Neural cell (in vitro differentiated cells): ENCODE measurements around the gene IQCH. TPM values are rescaled to one million over a fixed set of nuclear protein-coding genes. Genes with fewer than 3 reads are reported as not detected.

Source experiments
- H2AFZ ChIP-seq: fragments of 200-600, 300-800 bp; sonication (generic), shearing (Covaris generic); 2 replicates; pipeline ENCODE4 v1.6.0; 2014; ENCODE audit warnings: low read depth, mild to moderate bottlenecking, antibody characterized with exemption, low read length, moderate library complexity
- H3F3A ChIP-seq: fragments of 200-600 bp; shearing (Covaris generic); 2 replicates; pipeline ENCODE4 v1.6.1; 2016; ENCODE audit warnings: mild to moderate bottlenecking, moderate library complexity, mixed read lengths, antibody characterized with exemption, low read length; ENCODE audit not compliant: insufficient read depth, poor library complexity, severe bottlenecking
- H3K27ac ChIP-seq: fragments of 200-600, 300-800 bp; sonication (generic), shearing (Covaris generic); 2 replicates; pipeline ENCODE4 v1.5.1; 2014; ENCODE audit warnings: mild to moderate bottlenecking, low read length, moderate library complexity
- H3K27me3 ChIP-seq: fragments of 300-800, 200-600 bp; sonication (generic), shearing (Covaris generic); 2 replicates; pipeline ENCODE4 v1.6.0; 2014; ENCODE audit warnings: mild to moderate bottlenecking, low read depth, low read length, moderate library complexity; ENCODE audit not compliant: insufficient read depth
- H3K36me3 ChIP-seq: fragments of 300-800, 200-600 bp; sonication (generic), shearing (Covaris generic); 2 replicates; pipeline ENCODE4 v1.5.1; 2014; ENCODE audit warnings: mild to moderate bottlenecking, antibody characterized with exemption, low read length, moderate library complexity; ENCODE audit not compliant: insufficient read depth
- H3K4me2 ChIP-seq: fragments of 300-800, 200-600 bp; sonication (generic), shearing (Covaris generic); 2 replicates; pipeline ENCODE4 v1.6.0; 2014; ENCODE audit warnings: mild to moderate bottlenecking, low read length
- H3K4me3 ChIP-seq: fragments of 300-800, 200-600 bp; sonication (generic), shearing (Covaris generic); 2 replicates; pipeline ENCODE4 v1.5.1; 2014; ENCODE audit warnings: mild to moderate bottlenecking, low read length, moderate library complexity
- H3K79me2 ChIP-seq: fragments of 200-600 bp; shearing (Covaris generic); replicated peaks from 2 replicates; pipeline ENCODE4 v1.6.0; 2014; ENCODE audit warnings: mild to moderate bottlenecking, low read length, moderate library complexity; ENCODE audit not compliant: insufficient read depth
- H3K9ac ChIP-seq: fragments of 300-800, 200-600 bp; sonication (generic), shearing (Covaris generic); 2 replicates; pipeline ENCODE4 v1.6.1; 2016; ENCODE audit warnings: mild to moderate bottlenecking, low read length, mixed read lengths
- H3K9me2 ChIP-seq: fragments of 200-600 bp; shearing (Covaris generic); 2 replicates; pipeline ENCODE4 v1.6.1; 2016; ENCODE audit warnings: mild to moderate bottlenecking, low read length, mixed read lengths; ENCODE audit not compliant: insufficient read depth
- H3K9me3 ChIP-seq: fragments of 200-600, 300-800 bp; sonication (generic), shearing (Covaris generic); 2 replicates; pipeline ENCODE4 v1.6.1; 2016; ENCODE audit warnings: mild to moderate bottlenecking, mixed run types, low read length, moderate library complexity, mixed read lengths
- H4K20me1 ChIP-seq: fragments of 200-600 bp; shearing (Covaris generic); 2 replicates; pipeline ENCODE4 v1.6.1; 2016; ENCODE audit warnings: mild to moderate bottlenecking, mixed run types; ENCODE audit not compliant: insufficient read depth
- EP300 ChIP-seq: fragments of 450-650 bp; conservative IDR thresholded peaks from 2 replicates; pipeline ENCODE4 v1.6.1; 2014; ENCODE audit warnings: antibody characterized with exemption, mild to moderate bottlenecking, moderate library complexity; ENCODE audit not compliant: poor library complexity, severe bottlenecking
- EZH2 ChIP-seq: fragments of 200-600, 300-800 bp; shearing (Covaris generic), sonication (generic); IDR thresholded peaks from 2 replicates; pipeline ENCODE4 v1.6.1; 2014; ENCODE audit warnings: antibody characterized with exemption, low read length, borderline replicate concordance, mild to moderate bottlenecking; ENCODE audit not compliant: insufficient read depth, poor library complexity, severe bottlenecking
- MXI1 ChIP-seq: fragments of 450-650 bp; conservative IDR thresholded peaks from 2 replicates; pipeline ENCODE4 v1.6.1; 2014; ENCODE audit warnings: antibody characterized with exemption, mild to moderate bottlenecking; ENCODE audit not compliant: poor library complexity, severe bottlenecking
- POLR2AphosphoS5 ChIP-seq: IDR thresholded peaks from 2 replicates; pipeline ENCODE4 v1.6.1; 2012
- RAD21 ChIP-seq: fragments of 450-650 bp; conservative IDR thresholded peaks from 2 replicates; pipeline ENCODE4 v1.6.1; 2014; ENCODE audit warnings: antibody characterized with exemption, mild to moderate bottlenecking, moderate library complexity
- REST ChIP-seq: IDR thresholded peaks from 2 replicates; pipeline ENCODE4 v1.6.1; 2012; ENCODE audit warnings: borderline replicate concordance
- SMC3 ChIP-seq: fragments of 450-650 bp; conservative IDR thresholded peaks from 2 replicates; pipeline ENCODE4 v1.6.1; 2014; ENCODE audit warnings: antibody characterized with exemption, mild to moderate bottlenecking, moderate library complexity; ENCODE audit not compliant: poor library complexity
- TAF1 ChIP-seq: IDR thresholded peaks from 2 replicates; pipeline ENCODE4 v1.6.1; 2012; ENCODE audit warnings: low read depth
- polyA plus RNA-seq: library from polyadenylated mRNA; depleted of rRNA; stranded (reverse); fragments of >200 nt; gene quantifications from 2 replicates; pipeline ENCODE4 v1.2.3, GENCODE V29; 2014
- TF ChIP-seq, protein P1 (sequence below): fragments of 450-650 bp; IDR thresholded peaks from 2 replicates; pipeline ENCODE4 v1.5.1; 2014; ENCODE audit warnings: antibody characterized with exemption, mild to moderate bottlenecking, moderate library complexity; ENCODE audit not compliant: poor library complexity, severe bottlenecking

Gene IQCH
- polyA plus RNA-seq, 1 donor from 2014 or later: 2.8 TPM

GRCh38 chr15:67259379-67259778 lies 4.8 kb downstream of the IQCH start:
- Histone ChIP-seq H3K27ac (no peak overlapping the region), H3K9ac (no peak overlapping the region), H2AFZ (no peak overlapping the region), H3K9me3 (no peaks in the 10 kb centered on the region), H3K36me3 (no peaks in the 10 kb centered on the region), H4K20me1 (no peaks in the 10 kb centered on the region), H3K4me3 (no peak overlapping the region), H3K79me2 (no peaks in the 10 kb centered on the region), H3K4me2 (no peak overlapping the region), H3K9me2 (no peaks in the 10 kb centered on the region), H3F3A (no peaks in the 10 kb centered on the region), H3K27me3 (no peaks in the 10 kb centered on the region)
- TF ChIP-seq REST (no peak), EZH2 (no peak), EP300 (no peak), RAD21 (no peak), TAF1 (no peak), SMC3 (no peak), MXI1 (no peak), POLR2AphosphoS5 (no peak)
- TF ChIP-seq, protein P1, sequence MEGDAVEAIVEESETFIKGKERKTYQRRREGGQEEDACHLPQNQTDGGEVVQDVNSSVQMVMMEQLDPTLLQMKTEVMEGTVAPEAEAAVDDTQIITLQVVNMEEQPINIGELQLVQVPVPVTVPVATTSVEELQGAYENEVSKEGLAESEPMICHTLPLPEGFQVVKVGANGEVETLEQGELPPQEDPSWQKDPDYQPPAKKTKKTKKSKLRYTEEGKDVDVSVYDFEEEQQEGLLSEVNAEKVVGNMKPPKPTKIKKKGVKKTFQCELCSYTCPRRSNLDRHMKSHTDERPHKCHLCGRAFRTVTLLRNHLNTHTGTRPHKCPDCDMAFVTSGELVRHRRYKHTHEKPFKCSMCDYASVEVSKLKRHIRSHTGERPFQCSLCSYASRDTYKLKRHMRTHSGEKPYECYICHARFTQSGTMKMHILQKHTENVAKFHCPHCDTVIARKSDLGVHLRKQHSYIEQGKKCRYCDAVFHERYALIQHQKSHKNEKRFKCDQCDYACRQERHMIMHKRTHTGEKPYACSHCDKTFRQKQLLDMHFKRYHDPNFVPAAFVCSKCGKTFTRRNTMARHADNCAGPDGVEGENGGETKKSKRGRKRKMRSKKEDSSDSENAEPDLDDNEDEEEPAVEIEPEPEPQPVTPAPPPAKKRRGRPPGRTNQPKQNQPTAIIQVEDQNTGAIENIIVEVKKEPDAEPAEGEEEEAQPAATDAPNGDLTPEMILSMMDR: no peak

DNA sequence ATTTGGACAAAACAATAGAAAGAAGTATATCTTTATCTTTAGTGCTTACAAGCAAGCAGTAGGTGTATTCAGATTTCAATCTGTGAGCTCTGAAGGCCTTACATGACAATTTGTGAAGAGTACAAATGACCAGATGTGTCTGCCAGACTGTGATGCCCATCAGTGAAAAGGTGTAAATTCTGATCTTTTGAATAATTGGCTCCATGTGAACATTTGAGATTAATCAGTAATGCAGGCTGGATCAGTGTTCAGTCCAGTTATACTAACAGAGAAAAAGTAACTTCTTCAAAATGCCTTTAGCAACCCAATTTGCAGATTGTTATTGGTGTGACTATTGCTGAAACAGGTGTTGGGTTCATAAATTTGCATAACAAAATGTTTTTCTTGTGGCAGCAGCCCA lies 5.2 kb downstream of the IQCH start:
- Histone ChIP-seq H4K20me1 (no peaks in the 10 kb centered on the region), H3K9me2 (no peaks in the 10 kb centered on the region), H3K9ac (no peak overlapping the region), H3K27ac (no peak overlapping the region), H3K4me2 (no peak overlapping the region), H3K4me3 (no peak overlapping the region), H3F3A (no peaks in the 10 kb centered on the region), H3K27me3 (no peaks in the 10 kb centered on the region), H3K79me2 (no peaks in the 10 kb centered on the region), H3K36me3 (no peaks in the 10 kb centered on the region), H2AFZ (no peak overlapping the region), H3K9me3 (no peaks in the 10 kb centered on the region)
- TF ChIP-seq SMC3 (no peak), TAF1 (no peak), EP300 (no peak), REST (no peak), EZH2 (no peak), RAD21 (no peak), MXI1 (no peak), POLR2AphosphoS5 (no peak)
- TF ChIP-seq, protein P1: no peak
